Testis (tissue), 3 donors: ENCODE measurements around the gene ACSL6. TPM values are rescaled to one million over a fixed set of nuclear protein-coding genes. Genes with fewer than 3 reads are reported as not detected.

Source experiments
- DNase-seq: peaks from one replicate; pipeline ENCODE4 v3.0.0-alpha.2; 2019
- H3K27ac ChIP-seq, 2 donors: fragments of 200-600 bp; sonication (generic); one replicate each; pipeline ENCODE4 v1.5.1; 2019
- H3K27me3 ChIP-seq: fragments of 200-600 bp; sonication (generic); one replicate; pipeline ENCODE4 v1.5.1; 2019
- H3K36me3 ChIP-seq: fragments of 200-600 bp; sonication (generic); one replicate; pipeline ENCODE4 v1.5.1; 2017; ENCODE audit warnings: low read depth; ENCODE audit errors: missing control alignments
- H3K4me1 ChIP-seq: fragments of 200-600 bp; sonication (generic); one replicate; pipeline ENCODE4 v1.5.1; 2019
- H3K4me3 ChIP-seq, 2 donors: fragments of 200-600 bp; sonication (generic); one replicate each; pipeline ENCODE4 v1.5.1; 2017 to 2019
- H3K9me3 ChIP-seq: fragments of 200-600 bp; sonication (generic); one replicate; pipeline ENCODE4 v1.5.1; 2017
- POLR2A ChIP-seq: fragments of 450-650 bp; IDR thresholded peaks from one replicate; pipeline ENCODE4 v1.6.1; 2017; ENCODE audit warnings: antibody characterized with exemption, mild to moderate bottlenecking, moderate library complexity
- WGBS, 2 donors: methylation state at CpG; one replicate each; pipeline ENCODE4 v1.1.5; 2018; 5-methylcytosine and 5-hydroxymethylcytosine counted together
- intact Hi-C: fragments of 100-400 bp; cut with DNase I; formaldehyde crosslinking; loops from one replicate; pipeline ENCODE4 v1.15.1; 2023; ENCODE audit warnings: low total_unique reads
- polyA plus RNA-seq: library from polyadenylated mRNA; stranded (reverse); fragments of 350-450 nt; fragmentation: Illumina TruSeq; extraction: RNeasy Lipid Tissue Mini Kit (QIAGEN cat#74804); gene quantifications from one replicate; pipeline ENCODE4 v1.2.3, GENCODE V29; 2014; ENCODE audit warnings: low read depth, low replicate concordance; ENCODE audit not compliant: insufficient read depth
- total RNA-seq, 2 donors: library from RNA; depleted of rRNA; stranded (reverse); fragments of >200 nt; gene quantifications; one replicate each; pipeline ENCODE4 v1.2.3, GENCODE V29; 2016
- TF ChIP-seq, protein P1 (sequence below), 3 experiments: fragments of 450-650 bp in 2 of 3; fragments of 200-600 bp in 1 of 3; sonication (generic) in 1 of 3; IDR thresholded peaks; one replicate each; pipeline ENCODE4 v1.5.1; 2016 to 2019; ENCODE audit warnings: antibody characterized with exemption in 3 of 3, mild to moderate bottlenecking in 2 of 3, moderate library complexity in 1 of 3

Gene ACSL6
- total and polyA plus RNA-seq, 3 donors from 2014 or later: 38.5 to 98.7 (median 44.9) TPM

DNA sequence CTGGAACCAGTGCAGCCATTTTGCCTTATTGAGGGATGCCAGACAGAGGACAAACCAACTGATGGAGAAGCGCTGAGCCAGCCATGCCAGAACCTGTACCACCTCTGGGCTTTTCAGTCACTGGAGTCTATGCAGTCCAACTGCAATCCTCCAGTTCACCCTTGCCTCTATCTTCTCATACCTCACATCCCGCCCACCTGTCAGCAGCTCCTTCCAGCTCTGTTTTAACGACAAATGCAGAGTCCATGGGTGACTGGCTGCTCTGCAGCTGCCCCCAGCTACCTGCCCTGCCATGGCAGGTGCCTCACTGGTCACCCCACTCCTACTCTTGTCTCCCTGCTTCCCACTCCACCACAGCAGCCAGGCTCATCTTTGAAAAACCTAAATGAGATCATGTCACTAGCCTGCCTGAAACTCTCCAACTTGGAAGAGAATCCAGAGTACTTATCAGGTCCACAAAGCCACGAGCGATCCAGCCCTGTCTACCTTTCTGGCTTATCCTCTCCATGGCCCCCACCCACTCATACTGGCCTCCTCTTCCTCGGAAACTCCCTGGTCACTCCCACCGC lies 14.0 kb upstream of the ACSL6 start:
- intact Hi-C loops: no loop called here
- 86% methylated on average over 7 of the region's 7 CpGs for WGBS, 2 donors
- no peaks in the 10 kb centered on the region for H3K27me3 ChIP-seq
- H3K4me3 ChIP-seq: no peak overlapping the region
- DNase-seq: no peak
- no peak for TF ChIP-seq POLR2A
- TF ChIP-seq, protein P1, sequence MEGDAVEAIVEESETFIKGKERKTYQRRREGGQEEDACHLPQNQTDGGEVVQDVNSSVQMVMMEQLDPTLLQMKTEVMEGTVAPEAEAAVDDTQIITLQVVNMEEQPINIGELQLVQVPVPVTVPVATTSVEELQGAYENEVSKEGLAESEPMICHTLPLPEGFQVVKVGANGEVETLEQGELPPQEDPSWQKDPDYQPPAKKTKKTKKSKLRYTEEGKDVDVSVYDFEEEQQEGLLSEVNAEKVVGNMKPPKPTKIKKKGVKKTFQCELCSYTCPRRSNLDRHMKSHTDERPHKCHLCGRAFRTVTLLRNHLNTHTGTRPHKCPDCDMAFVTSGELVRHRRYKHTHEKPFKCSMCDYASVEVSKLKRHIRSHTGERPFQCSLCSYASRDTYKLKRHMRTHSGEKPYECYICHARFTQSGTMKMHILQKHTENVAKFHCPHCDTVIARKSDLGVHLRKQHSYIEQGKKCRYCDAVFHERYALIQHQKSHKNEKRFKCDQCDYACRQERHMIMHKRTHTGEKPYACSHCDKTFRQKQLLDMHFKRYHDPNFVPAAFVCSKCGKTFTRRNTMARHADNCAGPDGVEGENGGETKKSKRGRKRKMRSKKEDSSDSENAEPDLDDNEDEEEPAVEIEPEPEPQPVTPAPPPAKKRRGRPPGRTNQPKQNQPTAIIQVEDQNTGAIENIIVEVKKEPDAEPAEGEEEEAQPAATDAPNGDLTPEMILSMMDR (IDR thresholded peaks at IDR 0.05): no peak
- H3K9me3 ChIP-seq: no peaks in the 10 kb centered on the region
- H3K27ac ChIP-seq: no peak overlapping the region
- H3K36me3 ChIP-seq: no peaks in the 10 kb centered on the region
- no peaks in the 10 kb centered on the region for H3K4me1 ChIP-seq

DNA sequence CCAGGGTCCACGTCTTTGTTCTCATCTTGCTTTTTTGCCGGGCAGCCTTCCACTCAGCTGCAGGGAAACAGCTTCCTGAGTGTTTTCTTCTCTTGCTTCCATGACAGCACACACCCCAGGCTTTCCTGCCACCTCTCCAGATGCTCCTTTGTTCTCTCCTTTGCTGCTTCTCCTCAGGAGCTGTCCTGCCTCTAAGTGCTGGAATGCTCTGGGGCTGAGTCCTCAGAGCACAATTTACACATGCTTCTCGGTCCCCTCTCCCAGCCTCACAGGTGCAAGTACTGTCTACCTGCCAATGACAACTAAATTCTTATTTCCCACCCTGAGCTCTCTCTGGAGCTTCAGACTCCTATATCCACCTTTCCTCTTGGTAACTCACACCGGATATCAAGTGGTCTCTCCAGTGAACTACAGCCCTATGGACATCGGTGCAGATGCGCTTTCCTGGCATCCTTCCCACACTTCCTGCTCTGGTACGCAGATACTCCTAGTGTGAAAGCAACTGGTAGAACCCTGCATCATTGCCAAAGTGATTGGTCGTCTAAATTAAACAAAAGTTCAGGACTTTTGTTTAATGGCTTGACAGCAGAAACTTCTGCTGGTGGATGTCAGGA lies 13.4 kb upstream of the ACSL6 start:
- WGBS, 2 donors: 67 to 70% methylated on average over 8 of the region's 8 CpGs
- no peaks in the 10 kb centered on the region for H3K27me3 ChIP-seq
- no peaks in the 10 kb centered on the region for H3K4me1 ChIP-seq
- H3K36me3 ChIP-seq: no peaks in the 10 kb centered on the region
- TF ChIP-seq POLR2A: no peak
- TF ChIP-seq, protein P1 (IDR thresholded peaks at IDR 0.05): no peak
- intact Hi-C loops: no loop called here
- no peak for DNase-seq
- no peak overlapping the region for H3K27ac ChIP-seq
- no peak overlapping the region for H3K4me3 ChIP-seq
- no peaks in the 10 kb centered on the region for H3K9me3 ChIP-seq

DNA sequence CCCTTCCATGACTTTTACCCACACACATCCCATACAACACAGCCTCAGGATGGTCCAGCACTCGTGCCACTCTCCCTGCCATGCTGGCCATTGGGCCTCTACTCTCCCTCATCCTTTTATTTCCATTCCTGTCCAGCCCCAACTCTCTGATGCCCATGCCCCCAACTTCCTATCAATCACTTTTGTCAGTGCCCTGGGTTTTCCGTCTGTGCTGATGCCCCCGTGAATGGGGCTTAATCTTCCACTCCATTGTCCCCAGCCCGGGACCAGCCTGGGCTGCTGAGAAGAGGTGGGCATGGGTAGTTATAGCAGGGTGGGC lies 12.6 kb upstream of the ACSL6 start:
- no peak for DNase-seq
- Histone ChIP-seq H3K4me3 (no peak overlapping the region), H3K27ac (no peak overlapping the region), H3K9me3 (no peaks in the 10 kb centered on the region), H3K36me3 (no peaks in the 10 kb centered on the region), H3K4me1 (no peaks in the 10 kb centered on the region), H3K27me3 (no peaks in the 10 kb centered on the region)
- WGBS, 2 donors: 87 to 91% methylated on average over 4 of the region's 4 CpGs
- intact Hi-C loops: no loop called here
- no peak for TF ChIP-seq POLR2A
- TF ChIP-seq, protein P1 (IDR thresholded peaks at IDR 0.05): no peak

DNA sequence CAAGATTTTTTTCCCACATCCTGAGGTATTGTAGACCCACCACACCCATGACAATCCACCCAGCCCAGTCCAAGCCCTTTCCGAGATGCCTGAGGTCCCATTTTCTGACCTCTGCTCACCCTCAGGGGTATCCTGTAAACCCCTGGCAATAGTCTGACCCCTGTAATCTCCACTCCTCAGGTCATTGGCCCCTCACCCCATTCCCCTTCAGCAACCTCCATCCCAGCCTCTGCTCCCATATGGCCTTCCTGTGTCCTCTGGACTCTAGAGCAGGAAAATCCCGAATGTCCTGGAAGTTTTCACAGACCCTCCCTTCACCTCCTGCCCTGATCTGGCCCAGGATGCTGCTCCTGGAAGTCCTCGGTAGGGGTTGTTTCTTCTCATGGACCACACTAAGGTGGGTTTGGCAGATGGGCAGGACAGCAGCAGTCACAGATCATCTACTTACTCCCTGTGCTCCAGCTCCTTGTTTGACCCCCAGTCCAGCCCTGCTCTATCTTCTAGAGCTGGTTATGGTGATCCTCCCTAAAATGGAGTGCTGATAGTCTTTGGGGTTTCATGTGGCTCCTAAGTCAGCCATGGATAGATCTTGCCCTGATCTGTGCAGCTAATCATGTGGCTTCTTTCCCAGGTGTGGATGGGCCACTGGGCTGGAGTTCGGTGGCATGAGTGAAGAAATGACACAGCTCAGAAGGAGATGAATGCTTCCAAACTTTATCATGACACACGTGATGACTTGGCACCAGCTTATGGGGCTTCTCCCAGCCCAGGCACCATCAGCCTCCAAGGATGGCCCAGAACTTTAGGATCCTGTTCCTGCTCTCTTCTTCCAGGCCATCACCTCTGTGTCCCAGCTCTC lies 12.0 kb upstream of the ACSL6 start:
- no peaks in the 10 kb centered on the region for H3K9me3 ChIP-seq
- DNase-seq: no peak
- no peak for TF ChIP-seq POLR2A
- TF ChIP-seq, protein P1 (IDR thresholded peaks at IDR 0.05): no peak
- no peak overlapping the region for H3K27ac ChIP-seq
- H3K27me3 ChIP-seq: no peaks in the 10 kb centered on the region
- intact Hi-C loops: no loop called here
- H3K4me1 ChIP-seq: no peaks in the 10 kb centered on the region
- no peaks in the 10 kb centered on the region for H3K36me3 ChIP-seq
- H3K4me3 ChIP-seq: no peak overlapping the region
- whole genome bisulfite sequencing, 2 donors: 70 to 83% methylated on average over 5 of the region's 5 CpGs
